Hematopoietic multipotent progenitor cell treated with erythropoietin and hydrocortisone succinate and interleukin-3 and kit ligand, for 6 days (in vitro differentiated cells): ENCODE data around the gene H2AZ1.

Experiments used
- DNase-seq: peaks from one replicate; pipeline ENCODE4 v3.0.0-alpha.2; 2015

The H2AZ1 gene

GRCh38 chr4:99945718-99946355 lies 4.2 kb downstream of the H2AZ1 start:
- DNase-seq: peak; percentile 44

- no peak for DNase-seq
Observed at GRCh38 chr4:99943904-99944437, 6.1 kb downstream of the H2AZ1 start.

GRCh38 chr4:99938243-99938753 lies 11.8 kb downstream of the H2AZ1 start:
- DNase-seq: no peak

- DNase-seq: peak; percentile 24
Observed at GRCh38 chr4:99934891-99935290, 15.2 kb downstream of the H2AZ1 start.

- DNase-seq: peak; percentile 23
Observed at GRCh38 chr4:99927566-99927965, 22.5 kb downstream of the H2AZ1 start.

GRCh38 chr4:99921174-99921573 lies 28.9 kb downstream of the H2AZ1 start:
- no peak for DNase-seq

- DNase-seq: no peak
Observed at GRCh38 chr4:99918656-99919055, 31.4 kb downstream of the H2AZ1 start.

GRCh38 chr4:99917575-99917974 lies 32.5 kb downstream of the H2AZ1 start:
- no peak for DNase-seq

- DNase-seq: no peak
Observed at GRCh38 chr4:99915449-99915848, 34.6 kb downstream of the H2AZ1 start.
